ENCODE data around the gene SMYD4. TPM values are rescaled to one million over a fixed set of nuclear protein-coding genes. Genes with fewer than 3 reads are reported as not detected.
A peak's percentile ranks its signal among the peaks of the same experiment; 100 is the strongest.
"Not testable (repeated sequence)": the region's sequence is repeated elsewhere in the genome, so short reads cannot be mapped to it uniquely, and the experiment has no call there.

The SMYD4 gene
- total RNA-seq, 2 donors from 2014 or later = 31.6 to 36.8 TPM

- Mint-ChIP-seq H3K36me3 (ENCODE audit: low read depth) (peaks cover 6% of the 10 kb centered on the region), H3K27me3 (ENCODE audit: insufficient read depth) (no peaks in the 10 kb centered on the region), H3K4me3 (no peak overlapping the region), H3K9me3 (no peaks in the 10 kb centered on the region), H3K27ac (no peak overlapping the region), H3K4me1 (peaks cover 22% of the 10 kb centered on the region)
- WGBS, 2 experiments (ENCODE audit: insufficient coverage in 1 of 2, insufficient read length in 1 of 2) = 96 to 97% methylated on average over 7 to 12 of the region's 12 CpGs
- Histone ChIP-seq H3K27me3 (ENCODE audit: control insufficient read depth, insufficient read depth, low read length, poor library complexity, severe bottlenecking) (no peaks in the 10 kb centered on the region), H3K4me1 (ENCODE audit: control insufficient read depth, insufficient read depth, low read length) (peaks cover 21% of the 10 kb centered on the region), H3K4me3 (ENCODE audit: low read length) (no peak overlapping the region), H3K36me3 (ENCODE audit: control insufficient read depth, insufficient read depth, low read length) (no peaks in the 10 kb centered on the region), H3K9me3 (ENCODE audit: control insufficient read depth, low read length) (no peaks in the 10 kb centered on the region), H3K27ac (ENCODE audit: low read depth, low read length) (no peak overlapping the region), H3K9ac (ENCODE audit: extremely low read depth, low read length, poor library complexity, severe bottlenecking) (no peak overlapping the region)
- DNase-seq = no peak
- TF ChIP-seq CTCF (conservative IDR thresholded peaks at IDR 0.05) = peak; percentile 53
Measured at GRCh38 chr17:1767358-1767757, 62.3 kb downstream of the SMYD4 start.

GRCh38 chr17:1766382-1767135 is 63.1 kb downstream of the SMYD4 start:
- no peaks in the 10 kb centered on the region for H3K36me3 ChIP-seq (ENCODE audit: control insufficient read depth, insufficient read depth, low read length)
- no peak overlapping the region for H3K27ac Mint-ChIP-seq
- H3K9me3 Mint-ChIP-seq = no peaks in the 10 kb centered on the region
- H3K4me1 ChIP-seq (ENCODE audit: control insufficient read depth, insufficient read depth, low read length) = peaks cover 27% of the 10 kb centered on the region
- peaks cover 6% of the 10 kb centered on the region for H3K36me3 Mint-ChIP-seq (ENCODE audit: low read depth)
- DNase-seq = peak; percentile 77
- H3K27me3 Mint-ChIP-seq (ENCODE audit: insufficient read depth) = no peaks in the 10 kb centered on the region
- no peaks in the 10 kb centered on the region for H3K9me3 ChIP-seq (ENCODE audit: control insufficient read depth, low read length)
- H3K4me3 Mint-ChIP-seq = no peak overlapping the region
- H3K9ac ChIP-seq (ENCODE audit: extremely low read depth, low read length, poor library complexity, severe bottlenecking) = no peak overlapping the region
- H3K4me3 ChIP-seq (ENCODE audit: low read length) = no peak overlapping the region
- WGBS, 2 experiments (ENCODE audit: insufficient coverage in 1 of 2, insufficient read length in 1 of 2) = 72 to 78% methylated on average over 13 to 19 of the region's 21 CpGs
- peaks cover 29% of the 10 kb centered on the region for H3K4me1 Mint-ChIP-seq
- H3K27me3 ChIP-seq (ENCODE audit: control insufficient read depth, insufficient read depth, low read length, poor library complexity, severe bottlenecking) = no peaks in the 10 kb centered on the region
- TF ChIP-seq CTCF (conservative IDR thresholded peaks at IDR 0.05) = no peak
- no peak overlapping the region for H3K27ac ChIP-seq (ENCODE audit: low read depth, low read length)

GRCh38 chr17:1765576-1765975 is 64.1 kb downstream of the SMYD4 start:
- Histone ChIP-seq H3K9me3 (ENCODE audit: control insufficient read depth, low read length) (no peaks in the 10 kb centered on the region), H3K4me1 (ENCODE audit: control insufficient read depth, insufficient read depth, low read length) (peaks cover 27% of the 10 kb centered on the region), H3K36me3 (ENCODE audit: control insufficient read depth, insufficient read depth, low read length) (no peaks in the 10 kb centered on the region), H3K4me3 (ENCODE audit: low read length) (no peak overlapping the region), H3K9ac (ENCODE audit: extremely low read depth, low read length, poor library complexity, severe bottlenecking) (no peak overlapping the region), H3K27me3 (ENCODE audit: control insufficient read depth, insufficient read depth, low read length, poor library complexity, severe bottlenecking) (no peaks in the 10 kb centered on the region), H3K27ac (ENCODE audit: low read depth, low read length) (no peak overlapping the region)
- Mint-ChIP-seq H3K27me3 (ENCODE audit: insufficient read depth) (no peaks in the 10 kb centered on the region), H3K36me3 (ENCODE audit: low read depth) (peaks cover 6% of the 10 kb centered on the region), H3K4me1 (peaks cover 29% of the 10 kb centered on the region), H3K4me3 (no peak overlapping the region), H3K9me3 (no peaks in the 10 kb centered on the region), H3K27ac (no peak overlapping the region)
- DNase-seq = no peak
- TF ChIP-seq CTCF (conservative IDR thresholded peaks at IDR 0.05) = no peak
- 92 to 96% methylated on average over 3 of the region's 3 CpGs for WGBS, 2 experiments (ENCODE audit: insufficient coverage in 1 of 2, insufficient read length in 1 of 2)

- H3K36me3 ChIP-seq (ENCODE audit: control insufficient read depth, insufficient read depth, low read length); H3K4me3 ChIP-seq (ENCODE audit: low read length); H3K27ac ChIP-seq (ENCODE audit: low read depth, low read length); H3K9me3 ChIP-seq (ENCODE audit: control insufficient read depth, low read length); H3K9ac ChIP-seq (ENCODE audit: extremely low read depth, low read length, poor library complexity, severe bottlenecking); H3K27ac Mint-ChIP-seq; H3K36me3 Mint-ChIP-seq (ENCODE audit: low read depth); H3K27me3 ChIP-seq (ENCODE audit: control insufficient read depth, insufficient read depth, low read length, poor library complexity, severe bottlenecking); H3K9me3 Mint-ChIP-seq; DNase-seq; H3K4me3 Mint-ChIP-seq; H3K27me3 Mint-ChIP-seq (ENCODE audit: insufficient read depth): not testable (repeated sequence)
- H3K4me1 ChIP-seq (ENCODE audit: control insufficient read depth, insufficient read depth, low read length) = peaks cover 24% of the 10 kb centered on the region
- WGBS, 2 experiments (ENCODE audit: insufficient coverage in 1 of 2, insufficient read length in 1 of 2) = 96% methylated on average over 6 of the region's 7 CpGs; no CpG with 5 or more reads in 1 of the 2 experiments
- peaks cover 23% of the 10 kb centered on the region for H3K4me1 Mint-ChIP-seq
Measured at GRCh38 chr17:1764705-1765104, 65.0 kb downstream of the SMYD4 start.
